Liver (tissue), 3 donors: ENCODE data around the gene DNA2.

Experiments used
- EGR1 ChIP-seq, 2 donors: IDR thresholded peaks; 2 replicates each; pipeline ENCODE4 v1.6.1; 2016 to 2018; ENCODE audit warnings: antibody characterized with exemption in 2 of 2, low read depth in 2 of 2
- FOXA1 ChIP-seq: IDR thresholded peaks from 2 replicates; pipeline ENCODE4 v1.6.1; 2016; ENCODE audit warnings: antibody characterized with exemption
- GABPA ChIP-seq, 2 donors: IDR thresholded peaks in 1 of 2; conservative IDR thresholded peaks in 1 of 2; 2 replicates each; pipeline ENCODE4 v1.6.1; 2016; ENCODE audit warnings: antibody characterized with exemption in 2 of 2, mild to moderate bottlenecking in 1 of 2, moderate library complexity in 1 of 2
- JUND ChIP-seq, 2 donors: IDR thresholded peaks; 2 replicates each; pipeline ENCODE4 v1.6.1; 2016; ENCODE audit warnings: antibody characterized with exemption in 2 of 2
- RAD21 ChIP-seq, 2 donors: IDR thresholded peaks; 2 replicates each; pipeline ENCODE4 v1.6.1; 2016; ENCODE audit warnings: antibody characterized with exemption in 2 of 2, mild to moderate bottlenecking in 2 of 2
- RXRA ChIP-seq, 2 donors: IDR thresholded peaks; 2 replicates each; pipeline ENCODE4 v1.6.1; 2017 to 2018; ENCODE audit warnings: antibody characterized with exemption in 2 of 2, mild to moderate bottlenecking in 1 of 2
- SP1 ChIP-seq: IDR thresholded peaks from 2 replicates; pipeline ENCODE4 v1.6.1; 2018; ENCODE audit warnings: antibody characterized with exemption, mild to moderate bottlenecking
- TAF1 ChIP-seq: conservative IDR thresholded peaks from 2 replicates; pipeline ENCODE4 v1.6.1; 2016; ENCODE audit warnings: antibody characterized with exemption, mild to moderate bottlenecking
- YY1 ChIP-seq: IDR thresholded peaks from 2 replicates; pipeline ENCODE4 v1.6.1; 2016; ENCODE audit warnings: antibody characterized with exemption, mild to moderate bottlenecking
- TF ChIP-seq, protein P1 (sequence below): fragments of 150-350 bp; IDR thresholded peaks from 2 replicates; pipeline ENCODE4 v1.5.1; 2017; ENCODE audit warnings: improper control_type of control experiment, low read depth, low read length; ENCODE audit not compliant: missing input control
- TF ChIP-seq, protein P2 (sequence below): IDR thresholded peaks from 2 replicates; pipeline ENCODE4 v1.6.1; 2016; ENCODE audit warnings: antibody characterized with exemption
- TF ChIP-seq, protein P3 (sequence below): IDR thresholded peaks from 2 replicates; pipeline ENCODE4 v1.6.1; 2016; ENCODE audit warnings: antibody characterized with exemption, mild to moderate bottlenecking
- TF ChIP-seq, protein P4 (sequence below): IDR thresholded peaks from 2 replicates; pipeline ENCODE4 v1.6.1; 2016; ENCODE audit warnings: antibody characterized with exemption
- TF ChIP-seq, protein P5 (sequence below): IDR thresholded peaks from 2 replicates; pipeline ENCODE4 v1.6.1; 2016; ENCODE audit warnings: antibody characterized with exemption
- donor health status: healthy.
- donor health status: healthy.

DNA sequence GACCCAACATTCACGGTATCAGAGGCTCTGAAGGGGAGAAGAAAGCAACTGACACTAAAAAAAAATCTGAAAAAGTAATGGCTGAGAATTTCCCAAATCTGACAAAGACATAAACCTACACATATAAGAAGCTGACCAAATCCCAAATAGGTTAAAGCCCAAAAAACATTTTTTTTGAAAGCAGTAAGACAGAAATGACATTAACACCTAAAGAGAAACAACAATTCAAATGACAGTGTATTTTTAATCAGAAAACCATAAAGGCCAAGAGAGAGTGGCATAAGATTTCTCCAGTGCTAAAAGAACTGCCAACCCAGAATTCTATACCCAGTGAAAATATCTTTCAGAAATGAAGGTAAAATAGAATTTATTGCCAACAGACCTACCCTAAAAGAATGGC is 100.2 kb downstream of the DNA2 start:
- TF ChIP-seq RAD21 (IDR thresholded peaks at IDR 0.05) (no peak), TAF1 (no peak), JUND (IDR thresholded peaks at IDR 0.05) (no peak), YY1 (no peak), EGR1 (IDR thresholded peaks at IDR 0.05; ENCODE audit: low read depth in 2 of 2) (no peak), RXRA (IDR thresholded peaks at IDR 0.05) (no peak), SP1 (no peak), GABPA (IDR thresholded peaks at IDR 0.05 in 1 of 2, conservative IDR thresholded peaks at IDR 0.05 in 1 of 2) (no peak), FOXA1 (no peak)
- TF ChIP-seq, protein P1, sequence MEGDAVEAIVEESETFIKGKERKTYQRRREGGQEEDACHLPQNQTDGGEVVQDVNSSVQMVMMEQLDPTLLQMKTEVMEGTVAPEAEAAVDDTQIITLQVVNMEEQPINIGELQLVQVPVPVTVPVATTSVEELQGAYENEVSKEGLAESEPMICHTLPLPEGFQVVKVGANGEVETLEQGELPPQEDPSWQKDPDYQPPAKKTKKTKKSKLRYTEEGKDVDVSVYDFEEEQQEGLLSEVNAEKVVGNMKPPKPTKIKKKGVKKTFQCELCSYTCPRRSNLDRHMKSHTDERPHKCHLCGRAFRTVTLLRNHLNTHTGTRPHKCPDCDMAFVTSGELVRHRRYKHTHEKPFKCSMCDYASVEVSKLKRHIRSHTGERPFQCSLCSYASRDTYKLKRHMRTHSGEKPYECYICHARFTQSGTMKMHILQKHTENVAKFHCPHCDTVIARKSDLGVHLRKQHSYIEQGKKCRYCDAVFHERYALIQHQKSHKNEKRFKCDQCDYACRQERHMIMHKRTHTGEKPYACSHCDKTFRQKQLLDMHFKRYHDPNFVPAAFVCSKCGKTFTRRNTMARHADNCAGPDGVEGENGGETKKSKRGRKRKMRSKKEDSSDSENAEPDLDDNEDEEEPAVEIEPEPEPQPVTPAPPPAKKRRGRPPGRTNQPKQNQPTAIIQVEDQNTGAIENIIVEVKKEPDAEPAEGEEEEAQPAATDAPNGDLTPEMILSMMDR, result no peak
- TF ChIP-seq, protein P2, sequence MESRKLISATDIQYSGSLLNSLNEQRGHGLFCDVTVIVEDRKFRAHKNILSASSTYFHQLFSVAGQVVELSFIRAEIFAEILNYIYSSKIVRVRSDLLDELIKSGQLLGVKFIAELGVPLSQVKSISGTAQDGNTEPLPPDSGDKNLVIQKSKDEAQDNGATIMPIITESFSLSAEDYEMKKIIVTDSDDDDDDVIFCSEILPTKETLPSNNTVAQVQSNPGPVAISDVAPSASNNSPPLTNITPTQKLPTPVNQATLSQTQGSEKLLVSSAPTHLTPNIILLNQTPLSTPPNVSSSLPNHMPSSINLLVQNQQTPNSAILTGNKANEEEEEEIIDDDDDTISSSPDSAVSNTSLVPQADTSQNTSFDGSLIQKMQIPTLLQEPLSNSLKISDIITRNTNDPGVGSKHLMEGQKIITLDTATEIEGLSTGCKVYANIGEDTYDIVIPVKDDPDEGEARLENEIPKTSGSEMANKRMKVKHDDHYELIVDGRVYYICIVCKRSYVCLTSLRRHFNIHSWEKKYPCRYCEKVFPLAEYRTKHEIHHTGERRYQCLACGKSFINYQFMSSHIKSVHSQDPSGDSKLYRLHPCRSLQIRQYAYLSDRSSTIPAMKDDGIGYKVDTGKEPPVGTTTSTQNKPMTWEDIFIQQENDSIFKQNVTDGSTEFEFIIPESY, result no peak
- TF ChIP-seq, protein P3, sequence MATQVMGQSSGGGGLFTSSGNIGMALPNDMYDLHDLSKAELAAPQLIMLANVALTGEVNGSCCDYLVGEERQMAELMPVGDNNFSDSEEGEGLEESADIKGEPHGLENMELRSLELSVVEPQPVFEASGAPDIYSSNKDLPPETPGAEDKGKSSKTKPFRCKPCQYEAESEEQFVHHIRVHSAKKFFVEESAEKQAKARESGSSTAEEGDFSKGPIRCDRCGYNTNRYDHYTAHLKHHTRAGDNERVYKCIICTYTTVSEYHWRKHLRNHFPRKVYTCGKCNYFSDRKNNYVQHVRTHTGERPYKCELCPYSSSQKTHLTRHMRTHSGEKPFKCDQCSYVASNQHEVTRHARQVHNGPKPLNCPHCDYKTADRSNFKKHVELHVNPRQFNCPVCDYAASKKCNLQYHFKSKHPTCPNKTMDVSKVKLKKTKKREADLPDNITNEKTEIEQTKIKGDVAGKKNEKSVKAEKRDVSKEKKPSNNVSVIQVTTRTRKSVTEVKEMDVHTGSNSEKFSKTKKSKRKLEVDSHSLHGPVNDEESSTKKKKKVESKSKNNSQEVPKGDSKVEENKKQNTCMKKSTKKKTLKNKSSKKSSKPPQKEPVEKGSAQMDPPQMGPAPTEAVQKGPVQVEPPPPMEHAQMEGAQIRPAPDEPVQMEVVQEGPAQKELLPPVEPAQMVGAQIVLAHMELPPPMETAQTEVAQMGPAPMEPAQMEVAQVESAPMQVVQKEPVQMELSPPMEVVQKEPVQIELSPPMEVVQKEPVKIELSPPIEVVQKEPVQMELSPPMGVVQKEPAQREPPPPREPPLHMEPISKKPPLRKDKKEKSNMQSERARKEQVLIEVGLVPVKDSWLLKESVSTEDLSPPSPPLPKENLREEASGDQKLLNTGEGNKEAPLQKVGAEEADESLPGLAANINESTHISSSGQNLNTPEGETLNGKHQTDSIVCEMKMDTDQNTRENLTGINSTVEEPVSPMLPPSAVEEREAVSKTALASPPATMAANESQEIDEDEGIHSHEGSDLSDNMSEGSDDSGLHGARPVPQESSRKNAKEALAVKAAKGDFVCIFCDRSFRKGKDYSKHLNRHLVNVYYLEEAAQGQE, result no peak
- TF ChIP-seq, protein P4, sequence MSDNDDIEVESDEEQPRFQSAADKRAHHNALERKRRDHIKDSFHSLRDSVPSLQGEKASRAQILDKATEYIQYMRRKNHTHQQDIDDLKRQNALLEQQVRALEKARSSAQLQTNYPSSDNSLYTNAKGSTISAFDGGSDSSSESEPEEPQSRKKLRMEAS, result no peak
- TF ChIP-seq, protein P5, sequence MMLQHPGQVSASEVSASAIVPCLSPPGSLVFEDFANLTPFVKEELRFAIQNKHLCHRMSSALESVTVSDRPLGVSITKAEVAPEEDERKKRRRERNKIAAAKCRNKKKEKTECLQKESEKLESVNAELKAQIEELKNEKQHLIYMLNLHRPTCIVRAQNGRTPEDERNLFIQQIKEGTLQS, result no peak
